Dedifferentiated amniotic fluid mesenchymal stem cell (primary cell): ENCODE data around the gene SNX5.

Source experiments
- DNase-seq: peaks from one replicate; pipeline ENCODE4 v3.0.0-alpha.2; 2016; ENCODE audit errors: extremely low spot score

SNX5 gene

DNA sequence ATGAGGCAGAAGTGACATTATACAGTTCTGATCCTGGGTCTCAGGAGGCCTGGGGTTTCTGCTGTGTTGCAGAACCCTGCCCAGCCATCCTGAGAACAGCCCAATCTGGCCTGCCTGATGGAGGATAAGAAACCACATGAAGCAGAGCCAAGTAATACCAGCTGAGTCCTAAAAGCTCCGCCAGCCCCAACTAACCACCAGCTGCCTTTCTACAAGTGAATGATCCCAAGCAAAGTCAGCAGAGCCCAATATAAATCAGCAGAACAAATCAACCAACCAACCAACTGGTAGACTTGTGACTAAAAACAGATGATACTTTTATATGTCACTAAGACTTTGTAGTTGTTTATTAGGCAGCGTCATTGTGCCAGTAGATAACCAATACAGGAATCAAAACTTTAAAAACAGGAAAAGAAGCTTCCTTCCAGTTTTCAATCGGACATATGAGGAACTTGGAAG is 52.1 kb downstream of the SNX5 start:
- DNase-seq, result no peak

DNA sequence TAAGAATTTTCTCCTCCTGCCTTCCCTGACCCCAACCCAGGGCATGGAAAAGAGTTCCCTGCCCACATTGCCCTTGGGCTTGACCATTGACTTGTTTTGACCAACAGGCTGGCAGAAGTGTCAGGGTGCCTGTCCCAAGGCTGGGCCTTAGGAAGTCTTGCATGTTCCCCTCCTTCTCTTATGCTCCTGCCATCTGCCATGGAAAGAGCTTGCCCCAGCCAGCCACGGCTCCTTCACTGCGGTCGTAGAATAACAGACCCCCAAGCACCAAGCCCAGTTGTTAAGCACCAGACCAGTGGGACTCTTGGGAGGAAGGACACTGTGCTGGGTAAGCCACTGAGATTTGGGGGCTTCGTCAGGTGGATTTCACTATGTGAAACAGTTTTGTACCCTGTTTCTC is 53.6 kb downstream of the SNX5 start:
- no peak for DNase-seq

DNA sequence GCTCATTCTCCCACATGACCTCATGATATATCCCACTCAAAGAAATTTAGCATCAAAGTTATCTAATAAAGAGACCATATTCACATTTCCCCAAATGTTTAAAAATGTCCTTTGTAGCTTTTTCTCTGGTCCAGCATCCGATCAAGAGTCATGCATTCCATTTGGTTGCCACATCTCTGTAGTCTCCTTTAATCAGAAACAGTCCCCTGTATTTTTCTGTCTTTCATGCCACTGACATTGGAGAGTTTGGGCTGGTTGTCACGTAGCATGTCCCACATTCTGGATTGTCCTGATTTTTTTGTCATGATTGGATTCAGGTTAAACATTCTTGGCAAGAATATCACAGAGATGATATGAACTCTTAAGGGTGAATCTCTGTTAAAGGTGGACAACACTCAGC is 55.7 kb downstream of the SNX5 start:
- DNase-seq, result peak; percentile 68

DNA sequence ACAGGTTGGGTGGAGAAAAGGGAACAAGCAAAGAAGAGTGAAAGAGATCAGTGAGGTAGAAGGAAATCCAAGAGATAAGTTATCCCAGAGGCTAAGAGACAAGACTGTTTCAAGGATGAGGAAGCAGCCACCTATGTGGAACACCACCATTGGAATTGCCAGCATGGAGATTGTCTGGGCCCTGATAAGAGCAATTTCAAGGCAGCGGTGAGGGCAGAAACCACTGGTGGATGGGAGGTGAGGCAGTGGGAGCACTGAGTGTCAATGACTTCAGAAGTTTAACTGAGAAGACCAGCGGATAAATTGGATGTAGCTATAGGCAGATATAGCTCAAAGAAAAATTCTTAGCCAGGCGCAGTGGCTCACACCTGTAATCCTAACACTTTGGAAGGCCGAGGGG is 56.7 kb downstream of the SNX5 start:
- DNase-seq, result no peak

DNA sequence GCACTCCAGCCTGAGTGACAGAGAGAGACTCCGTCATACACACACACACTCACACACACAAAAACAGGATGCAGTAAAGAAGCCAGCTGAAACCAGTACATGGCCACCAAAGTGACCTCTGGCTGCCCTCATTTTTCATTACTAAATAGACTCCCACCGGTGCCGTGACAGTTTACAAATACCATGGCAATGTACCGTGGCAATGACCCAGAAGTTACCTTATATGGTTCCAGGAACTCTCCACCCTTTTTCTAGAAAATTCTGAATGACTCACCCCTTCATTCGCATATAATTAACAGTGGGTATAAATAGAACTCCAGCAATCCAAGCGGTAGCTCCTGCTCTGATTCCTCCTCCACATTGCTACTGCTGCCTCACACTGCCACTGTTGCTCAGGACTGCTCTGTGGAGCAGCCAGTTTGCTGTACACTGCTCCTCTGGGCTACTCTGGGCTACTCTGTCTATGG is 57.7 kb downstream of the SNX5 start:
- peak; percentile 59 for DNase-seq

DNA sequence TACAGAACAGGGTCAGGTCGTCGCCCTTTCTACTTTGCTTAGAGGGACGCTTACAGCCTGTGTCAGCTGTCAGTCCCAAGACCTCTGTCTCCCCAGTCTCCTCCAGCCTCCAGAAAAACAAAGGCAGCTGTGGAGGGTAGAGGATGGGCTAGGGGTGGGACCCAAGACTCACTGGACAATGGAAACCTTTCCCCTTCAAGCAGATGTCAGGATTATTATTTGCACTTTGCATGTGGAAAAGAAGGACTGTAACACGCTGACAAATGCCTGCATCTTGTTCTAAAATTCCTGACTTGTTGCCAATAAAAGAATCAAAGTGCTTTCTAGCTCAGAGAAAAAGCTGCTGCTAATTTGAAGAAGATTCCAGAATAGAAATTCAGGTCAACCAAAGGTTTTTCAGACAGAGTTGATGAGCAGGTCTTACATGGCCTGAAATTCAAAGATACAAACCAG is 58.7 kb downstream of the SNX5 start:
- DNase-seq, result no peak

DNA sequence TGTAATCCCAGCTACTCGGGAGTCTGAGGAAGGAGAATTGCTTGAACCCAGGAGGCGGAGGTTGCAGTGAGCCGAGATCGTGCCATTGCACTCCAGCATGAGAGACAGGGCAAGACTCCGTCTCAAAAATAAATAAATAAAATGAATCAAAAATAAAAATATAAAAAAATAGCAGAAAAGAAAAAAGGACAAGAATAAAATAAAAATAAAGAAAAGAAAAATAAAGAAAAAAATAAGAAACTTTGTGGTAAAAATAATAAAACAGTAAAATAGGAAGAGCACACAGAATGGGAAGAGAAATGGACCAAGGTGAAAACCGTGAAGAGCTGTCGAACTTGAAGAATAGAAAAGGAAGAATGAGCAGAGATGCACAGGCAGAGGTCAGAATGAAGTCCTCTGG is 63.0 kb downstream of the SNX5 start:
- no peak for DNase-seq

DNA sequence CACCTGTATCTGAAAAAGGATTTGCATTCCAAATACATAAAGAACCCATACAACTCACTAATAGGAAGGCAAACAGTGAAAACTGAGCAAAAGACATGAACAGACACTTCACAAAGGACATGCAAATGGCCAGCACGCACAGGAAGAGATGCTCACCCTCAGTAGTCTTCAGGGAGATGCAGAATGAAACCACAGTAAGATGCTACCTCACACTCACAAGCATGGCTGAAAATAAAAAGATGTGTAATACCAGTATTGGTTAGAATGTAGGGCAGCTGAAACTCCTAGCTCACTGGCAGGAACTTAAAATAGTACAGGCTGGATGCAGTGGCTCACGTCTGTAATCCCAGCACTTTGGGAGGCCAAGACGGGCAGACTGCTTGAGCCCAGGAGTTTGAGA is 64.6 kb downstream of the SNX5 start:
- no peak for DNase-seq

DNA sequence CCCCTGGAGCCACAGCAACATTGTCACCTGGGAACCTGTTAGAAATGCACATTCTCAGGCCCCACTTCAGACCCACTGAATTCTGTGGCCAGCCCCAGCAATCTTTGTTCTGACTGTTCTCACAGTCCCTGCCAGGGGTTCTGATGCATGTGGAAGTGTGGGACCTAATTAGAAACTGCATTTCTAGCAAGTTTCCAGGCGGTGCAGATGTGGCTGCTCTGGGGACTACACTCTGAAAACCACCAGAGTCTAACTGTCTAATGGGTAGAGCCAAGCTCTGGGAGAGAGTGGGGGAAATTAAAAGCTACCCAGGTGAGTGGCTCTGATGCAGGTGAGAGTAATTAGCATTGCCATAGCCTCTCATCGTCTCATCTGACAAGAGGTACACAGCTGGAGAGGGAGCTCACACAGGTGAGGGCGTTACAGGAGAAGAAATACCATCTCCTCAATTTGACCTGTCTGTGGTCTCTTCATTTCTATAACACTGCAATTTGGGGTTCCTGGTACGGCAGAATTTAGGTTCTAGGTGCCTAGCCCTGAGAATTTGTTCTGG is 66.0 kb downstream of the SNX5 start:
- no peak for DNase-seq

DNA sequence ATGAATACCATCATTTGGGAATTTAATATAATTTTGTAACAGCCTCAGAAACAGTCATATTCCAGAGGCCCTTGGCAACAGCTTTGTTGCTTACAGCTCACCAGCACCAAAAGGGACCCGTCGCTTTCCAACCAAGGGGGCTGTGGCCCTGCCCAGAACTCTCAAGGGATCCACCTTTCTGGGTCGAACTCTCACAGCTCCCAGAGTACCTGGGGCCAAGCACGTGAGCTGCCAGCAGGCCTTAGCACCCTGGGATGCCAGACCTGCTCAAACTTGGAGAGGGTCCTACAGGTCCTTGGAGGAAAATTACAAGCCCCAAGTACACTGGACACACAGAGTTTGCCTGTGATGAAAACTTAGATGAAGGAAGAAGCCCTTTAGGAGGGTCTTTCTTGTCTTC is 66.6 kb downstream of the SNX5 start:
- no peak for DNase-seq

DNA sequence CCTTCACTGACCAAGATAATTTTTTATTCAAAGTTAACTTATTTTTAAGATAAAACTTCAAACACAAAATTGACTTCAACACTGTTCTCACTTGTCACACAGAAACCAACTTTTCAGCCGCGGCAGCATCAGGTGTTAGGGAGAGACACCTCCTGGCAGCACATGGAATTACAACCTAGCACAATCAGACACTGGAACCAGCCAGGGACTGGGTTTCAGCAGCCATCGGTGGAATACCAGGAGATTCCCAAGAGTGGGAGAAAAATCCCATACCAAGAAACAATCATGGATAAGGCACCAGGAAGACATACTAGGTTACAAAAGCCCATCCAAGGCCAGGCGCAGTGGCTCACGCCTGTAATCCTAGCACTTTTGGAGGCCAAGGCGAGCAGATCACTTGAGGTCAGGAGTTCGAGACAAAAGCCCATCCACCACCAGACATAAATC is 70.0 kb downstream of the SNX5 start:
- DNase-seq, result peak; percentile 79

DNA sequence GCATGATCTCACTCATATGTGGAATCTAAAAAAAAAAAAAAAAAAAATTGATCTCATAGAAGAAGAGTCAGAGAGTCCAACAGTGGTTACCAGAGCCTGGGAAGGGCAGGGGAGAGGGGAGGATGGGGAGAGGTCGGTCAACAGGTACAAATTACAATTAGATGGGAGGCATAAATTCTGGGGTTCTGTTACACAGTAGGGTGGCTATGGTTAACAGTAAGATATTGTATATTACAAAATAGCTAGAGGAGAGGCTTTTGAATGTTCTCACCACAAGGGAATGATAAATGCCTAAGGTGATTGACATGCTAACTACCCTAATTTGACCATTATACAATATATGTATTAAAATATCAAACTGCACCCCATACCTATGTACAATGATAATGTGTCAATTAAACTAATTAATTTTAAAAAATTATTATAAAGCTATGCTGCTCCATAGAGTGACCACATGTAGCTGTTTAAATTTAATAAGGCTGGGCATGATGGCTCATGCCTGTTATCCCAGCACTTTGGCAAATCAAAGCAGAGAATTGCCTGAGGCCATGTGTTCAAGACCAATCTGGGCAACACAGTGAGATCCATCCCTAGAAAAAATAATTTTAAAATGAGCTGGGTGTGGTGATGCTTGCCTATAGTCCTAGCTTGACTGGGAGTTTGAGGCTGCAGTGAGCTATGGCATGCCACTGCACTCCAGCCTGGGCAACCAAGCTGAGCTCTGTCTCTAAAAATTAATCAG is 70.9 kb downstream of the SNX5 start:
- no peak for DNase-seq

DNA sequence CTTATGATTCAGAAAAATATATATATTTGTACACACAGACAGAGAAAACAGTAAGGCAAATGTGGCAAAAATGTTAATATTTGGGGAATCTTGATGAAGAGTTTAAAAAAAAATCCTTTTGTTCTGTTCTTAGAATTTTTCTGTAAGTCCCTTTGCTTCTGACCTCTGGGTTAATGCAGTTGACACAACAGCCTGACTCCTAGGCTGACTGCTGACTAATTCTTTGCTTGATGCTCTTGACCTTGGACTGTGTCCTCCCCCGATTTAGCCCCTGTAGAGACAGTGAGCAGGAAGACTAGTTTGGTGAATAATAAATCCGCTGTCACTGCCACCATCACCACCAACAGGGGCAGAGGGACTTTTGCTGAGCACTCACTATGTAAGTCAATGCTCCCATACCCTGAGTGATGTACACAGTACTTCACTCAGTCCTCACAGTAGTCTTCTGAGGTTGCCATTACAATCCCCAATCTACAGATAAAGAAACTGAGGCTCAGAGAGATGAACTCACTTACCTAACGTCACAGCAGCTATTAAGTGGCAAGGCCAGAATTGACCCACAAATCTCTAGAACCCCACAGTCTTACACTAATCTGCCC is 71.7 kb downstream of the SNX5 start:
- no peak for DNase-seq

DNA sequence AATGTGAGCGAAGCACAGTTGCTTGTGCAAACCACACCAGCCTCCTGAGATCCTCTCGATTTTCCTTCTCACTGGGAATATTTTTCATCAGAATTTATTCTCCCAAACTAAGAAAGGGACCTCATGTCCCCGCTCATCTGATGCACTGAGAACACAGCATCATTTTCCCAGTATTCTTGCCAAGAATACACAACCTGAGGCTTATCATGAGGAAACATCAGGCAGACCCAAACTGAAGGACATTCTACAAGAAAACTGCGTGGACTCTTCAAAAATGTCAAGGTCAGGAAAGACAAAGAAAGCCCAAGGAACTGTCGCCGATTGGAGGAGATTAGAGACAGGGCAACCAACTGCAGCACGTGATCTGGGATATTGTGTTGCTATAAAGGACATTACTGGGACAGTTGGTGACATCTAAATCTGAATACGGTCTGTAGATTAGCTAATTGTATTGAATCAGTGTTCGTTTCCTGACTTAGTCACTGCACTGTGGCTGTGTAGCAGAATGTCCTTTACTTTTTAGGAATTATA is 72.3 kb downstream of the SNX5 start:
- DNase-seq, result no peak

DNA sequence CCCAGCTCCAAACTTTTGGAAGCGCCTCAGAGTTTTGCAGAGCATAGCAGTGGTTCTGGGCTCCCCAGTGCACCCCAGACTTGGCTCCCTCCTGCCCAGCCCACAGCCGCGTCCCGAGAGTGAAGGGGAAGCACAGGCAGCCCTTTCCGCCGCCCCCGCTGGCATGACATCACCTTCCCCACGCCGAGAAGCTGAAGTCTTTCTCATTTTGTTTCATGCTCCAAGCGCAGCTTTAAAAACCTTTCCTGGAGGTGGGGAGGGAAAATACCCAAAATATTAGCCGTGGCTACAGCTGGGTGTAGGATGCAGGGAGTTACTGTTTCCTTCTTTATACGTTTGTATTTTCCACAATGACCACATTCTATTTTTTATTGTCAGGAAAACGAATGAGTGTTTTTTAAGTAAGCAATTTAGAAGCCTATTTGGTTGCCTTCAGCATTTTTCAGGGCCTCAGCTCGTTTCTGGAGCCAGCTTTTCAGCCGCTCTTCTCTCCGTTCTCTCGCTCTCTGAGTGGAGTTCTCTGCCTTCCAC is 72.9 kb downstream of the SNX5 start:
- peak; percentile 36 for DNase-seq

DNA sequence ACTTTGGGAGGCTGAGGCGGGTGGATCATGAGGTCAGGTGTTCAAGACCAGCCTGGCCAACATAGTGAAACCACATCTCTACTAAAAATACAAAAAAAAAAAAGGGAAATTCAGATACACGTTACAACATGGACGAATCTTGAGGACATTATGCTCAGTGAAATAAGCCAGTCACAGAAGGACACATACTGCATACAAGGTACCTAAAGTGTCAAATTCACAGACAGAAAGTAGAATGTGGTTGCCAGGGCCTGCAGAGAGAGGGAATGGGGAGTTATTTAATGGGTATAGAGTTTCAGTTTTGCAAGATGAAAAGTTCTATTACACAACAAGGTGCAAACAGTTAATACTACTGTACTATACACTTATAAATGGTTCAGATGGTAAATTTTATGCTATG is 75.1 kb downstream of the SNX5 start:
- DNase-seq, result no peak

DNA sequence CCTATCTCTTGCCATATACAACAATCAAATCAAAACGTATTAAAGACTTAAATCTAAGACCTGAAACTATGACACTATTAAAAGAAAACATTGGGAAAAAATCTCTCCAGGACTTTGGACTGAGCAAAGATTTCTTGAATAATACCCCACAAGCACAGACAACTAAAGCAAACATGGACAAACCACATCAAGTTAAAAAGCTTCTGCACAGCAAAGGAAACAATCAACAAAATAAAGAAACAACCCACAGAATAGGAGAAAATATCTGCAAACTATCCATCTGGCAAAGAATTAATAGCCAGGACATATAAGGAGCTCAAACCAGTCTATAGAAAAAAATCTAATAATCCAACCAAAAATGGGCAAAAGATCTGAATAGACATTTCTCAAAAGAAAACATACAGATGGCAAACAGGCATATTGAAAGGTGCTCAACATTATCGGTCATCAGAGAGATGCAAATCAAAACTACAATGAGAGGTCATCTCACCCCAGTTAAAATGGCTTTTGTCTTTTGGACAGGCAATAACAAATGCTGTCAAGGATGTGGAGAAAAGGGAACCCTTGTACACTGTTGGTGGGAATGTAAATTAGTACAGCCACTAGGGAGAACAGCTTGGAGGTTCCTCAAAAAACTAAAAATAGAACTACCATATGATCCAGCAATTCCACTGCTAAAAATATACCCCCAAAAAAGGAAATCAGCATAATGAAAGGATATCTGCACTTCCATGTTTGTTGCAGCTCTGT is 76.2 kb downstream of the SNX5 start:
- no peak for DNase-seq
